Measurements from ENCODE around the gene EXT2.

GRCh38 chr11:44290208-44290607, 194.7 kb downstream of the EXT2 start:
- TF ChIP-seq CTCF (IDR thresholded peaks at IDR 0.05) (no peak), POLR2A (IDR thresholded peaks at IDR 0.05) (no peak), POLR2AphosphoS5 (IDR thresholded peaks at IDR 0.05; ENCODE audit: insufficient read depth in 1 of 2, low read depth in 1 of 2) (no peak)
